ENCODE data around the gene ABHD14A. TPM values are rescaled to one million over a fixed set of nuclear protein-coding genes. Genes with fewer than 3 reads are reported as not detected.

ABHD14A gene
- total and polyA plus RNA-seq, 8 donors, result 5.9 to 36.3 (median 9.7) TPM

GRCh38 chr3:51983578-51984268 is 8.9 kb downstream of the ABHD14A start:
- no peak for ATAC-seq
- Histone ChIP-seq H3K4me1 (peaks cover 5 to 13% (median 10%) of the 10 kb centered on the region in 3 donors), H3K27ac (peak overlapping the region; percentile 84 to 94 (median 92)), H3K27me3 (no peaks in the 10 kb centered on the region), H3K4me3 (peak overlapping the region; percentile 39 to 63 (median 54)), H3K9me3 (no peaks in the 10 kb centered on the region), H3K36me3 (no peaks in the 10 kb centered on the region)
- intact Hi-C loops (cut with DNase I), result no loop called here
- WGBS, 2 donors, result 71% methylated on average over 22 of the region's 22 CpGs
- DNase-seq, result peak in 1 of 6 donors; percentile 66
- no peak for FAIRE-seq
- no peak for TF ChIP-seq CTCF (IDR thresholded peaks at IDR 0.05)

DNA sequence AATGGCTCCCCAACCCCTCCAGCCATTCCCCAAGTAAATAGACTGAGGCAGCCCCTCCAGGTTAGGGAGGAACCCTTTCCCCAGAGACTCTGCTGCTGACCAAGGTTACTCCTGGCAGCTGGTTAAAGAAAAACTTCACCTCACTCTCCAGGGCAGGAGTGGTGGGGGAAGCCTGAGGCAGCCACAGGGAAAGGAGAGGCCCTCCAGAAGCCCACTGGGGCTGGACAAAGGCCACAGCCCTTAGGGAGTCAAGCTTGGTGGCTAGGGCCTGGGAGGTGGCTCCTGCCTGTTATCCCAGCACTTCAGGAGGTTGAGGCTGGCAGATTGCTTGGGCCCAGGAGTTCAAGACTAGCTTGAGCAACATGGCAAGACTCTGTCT is 9.4 kb downstream of the ABHD14A start:
- no peak for TF ChIP-seq CTCF (IDR thresholded peaks at IDR 0.05)
- Histone ChIP-seq H3K4me3 (no peak overlapping the region), H3K27ac (peak overlapping the region in 1 of 4 donors; percentile 8), H3K27me3 (no peaks in the 10 kb centered on the region), H3K4me1 (peaks cover 5 to 13% (median 10%) of the 10 kb centered on the region in 3 donors), H3K36me3 (no peaks in the 10 kb centered on the region), H3K9me3 (no peaks in the 10 kb centered on the region)
- no peak for ATAC-seq
- FAIRE-seq, result no peak
- DNase-seq, result no peak
- intact Hi-C loops (cut with DNase I), result no loop called here

DNA sequence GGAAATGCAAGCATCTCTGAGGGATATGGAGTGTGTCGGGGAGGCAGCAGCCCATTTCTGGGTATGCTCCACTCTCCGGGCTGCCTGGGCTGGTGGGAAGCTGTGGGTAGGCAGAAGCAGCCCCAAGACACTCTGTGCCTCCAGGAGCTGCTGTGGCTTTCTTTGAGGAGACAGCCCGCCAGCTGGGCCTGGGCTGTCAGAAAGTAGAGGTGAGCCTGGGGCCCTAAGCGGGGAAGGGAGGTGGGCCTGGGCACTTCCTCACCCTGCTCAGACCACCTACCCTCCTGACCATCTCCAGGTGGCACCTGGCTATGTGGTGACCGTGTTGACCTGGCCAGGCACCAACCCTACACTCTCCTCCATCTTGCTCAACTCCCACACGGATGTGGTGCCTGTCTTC is 10.2 kb downstream of the ABHD14A start:
- intact Hi-C loops (cut with DNase I), result no loop called here
- no peak overlapping the region for H3K27ac ChIP-seq
- no peaks in the 10 kb centered on the region for H3K36me3 ChIP-seq
- 86 to 87% methylated on average over 6 of the region's 6 CpGs for WGBS, 2 donors
- no peak for ATAC-seq
- peak in 2 of 6 donors; percentile 18 to 50 for DNase-seq
- no peak for FAIRE-seq
- H3K4me1 ChIP-seq, result peaks cover 5 to 13% (median 10%) of the 10 kb centered on the region in 3 donors
- no peak overlapping the region for H3K4me3 ChIP-seq
- H3K9me3 ChIP-seq, result no peaks in the 10 kb centered on the region
- TF ChIP-seq CTCF (IDR thresholded peaks at IDR 0.05), result no peak
- H3K27me3 ChIP-seq, result no peaks in the 10 kb centered on the region

GRCh38 chr3:51986010-51986947 is 11.4 kb downstream of the ABHD14A start:
- intact Hi-C loops (cut with DNase I), result no loop called here
- FAIRE-seq (no peak), ATAC-seq (no peak), DNase-seq (peak in 1 of 6 donors; percentile 18)
- Histone ChIP-seq H3K27ac (no peak overlapping the region), H3K4me3 (no peak overlapping the region), H3K27me3 (no peaks in the 10 kb centered on the region), H3K9me3 (no peaks in the 10 kb centered on the region), H3K36me3 (peaks cover 0 to under 1% (median 0%) of the 10 kb centered on the region in 3 donors), H3K4me1 (peaks cover 5 to 13% (median 10%) of the 10 kb centered on the region in 3 donors)
- TF ChIP-seq CTCF (IDR thresholded peaks at IDR 0.05), result no peak
- WGBS, 2 donors, result 76 to 80% methylated on average over 11 to 12 of the region's 12 CpGs

Measured in pancreas (tissue), 10 donors.